ENCODE results near the gene GALK1.
A peak's percentile ranks its signal among the peaks of the same experiment; 100 is the strongest.

Gene GALK1

GRCh38 chr17:75764417-75764710 lies 628 bp downstream of the GALK1 start:
- WGBS, 2 donors (ENCODE audit: extremely low coverage in 2 of 2, insufficient read length in 2 of 2, insufficient replicate concordance in 1 of 2) = no CpG with 5 or more reads among the region's 14 CpGs
- H3K27ac ChIP-seq (replicated peaks; ENCODE audit: low read length) = no peak overlapping the region

GRCh38 chr17:75763613-75764416 lies 1.2 kb downstream of the GALK1 start:
- Histone ChIP-seq H2BK15ac (ENCODE audit: low read length) (peak overlapping the region; percentile 57), H2BK5ac (ENCODE audit: low read length) (no peak overlapping the region), H3K27ac (replicated peaks; ENCODE audit: low read length) (no peak overlapping the region), H2BK12ac (ENCODE audit: low read length) (no peak overlapping the region), H3K4me3 (ENCODE audit: low read length in 2 of 2) (peak overlapping the region; percentile 54 to 86), H3K14ac (ENCODE audit: low read length) (peak overlapping the region; percentile 99), H3K18ac (ENCODE audit: low read length) (peak overlapping the region; percentile 98), H2AK5ac (ENCODE audit: low read depth, low read length) (peak overlapping the region; percentile 24), H3K27me3 (ENCODE audit: control insufficient read depth in 3 of 3, insufficient read depth in 3 of 3, low read depth in 1 of 3, low read length in 3 of 3) (no peaks in the 10 kb centered on the region), H3K9me3 (replicated peaks in 1 of 2; ENCODE audit: control insufficient read depth in 2 of 2, insufficient read depth in 1 of 2, low read depth in 1 of 2, low read length in 2 of 2) (no peaks in the 10 kb centered on the region), H3K9ac (ENCODE audit: low read depth, low read length, poor library complexity) (no peak overlapping the region), H3K4me2 (ENCODE audit: insufficient read depth, low read length, poor library complexity, severe bottlenecking) (peak overlapping the region; percentile 93), H3K4me1 (ENCODE audit: control insufficient read depth in 2 of 2, insufficient read depth in 1 of 2, low read depth in 1 of 2, low read length in 2 of 2) (peaks cover 5% of the 10 kb centered on the region in 2 donors), H4K91ac (ENCODE audit: low read depth, low read length, poor library complexity) (no peak overlapping the region), H3K4ac (ENCODE audit: low read length) (no peak overlapping the region), H2BK120ac (ENCODE audit: low read depth, low read length) (no peak overlapping the region), H3K23ac (ENCODE audit: low read depth, low read length, poor library complexity) (no peak overlapping the region), H2AFZ (ENCODE audit: low read length) (peak overlapping the region; percentile 99), H4K8ac (ENCODE audit: low read depth, low read length) (no peak overlapping the region), H3K79me1 (ENCODE audit: low read depth, low read length) (no peaks in the 10 kb centered on the region), H3K36me3 (replicated peaks in 1 of 2; ENCODE audit: control insufficient read depth in 2 of 2, insufficient read depth in 2 of 2, low read length in 2 of 2) (no peaks in the 10 kb centered on the region)
- no peak for DNase-seq (ENCODE audit: low spot score)
- no CpG with 5 or more reads among the region's 16 CpGs for WGBS, 2 donors (ENCODE audit: extremely low coverage in 2 of 2, insufficient read length in 2 of 2, insufficient replicate concordance in 1 of 2)

More at GRCh38 chr17:75764417-75764710, 628 bp downstream of the GALK1 start:
- Histone ChIP-seq H3K79me1 (ENCODE audit: low read depth, low read length) (no peaks in the 10 kb centered on the region), H3K9me3 (replicated peaks in 1 of 2; ENCODE audit: control insufficient read depth in 2 of 2, insufficient read depth in 1 of 2, low read depth in 1 of 2, low read length in 2 of 2) (no peaks in the 10 kb centered on the region), H3K4ac (ENCODE audit: low read length) (no peak overlapping the region), H3K14ac (ENCODE audit: low read length) (peak overlapping the region; percentile 99), H4K91ac (ENCODE audit: low read depth, low read length, poor library complexity) (no peak overlapping the region), H3K9ac (ENCODE audit: low read depth, low read length, poor library complexity) (peak overlapping the region; percentile 96), H2BK120ac (ENCODE audit: low read depth, low read length) (no peak overlapping the region), H4K8ac (ENCODE audit: low read depth, low read length) (no peak overlapping the region), H3K18ac (ENCODE audit: low read length) (peak overlapping the region; percentile 98), H3K36me3 (replicated peaks in 1 of 2; ENCODE audit: control insufficient read depth in 2 of 2, insufficient read depth in 2 of 2, low read length in 2 of 2) (no peaks in the 10 kb centered on the region), H2BK5ac (ENCODE audit: low read length) (no peak overlapping the region), H3K27me3 (ENCODE audit: control insufficient read depth in 3 of 3, insufficient read depth in 3 of 3, low read depth in 1 of 3, low read length in 3 of 3) (no peaks in the 10 kb centered on the region), H2AK5ac (ENCODE audit: low read depth, low read length) (peak overlapping the region; percentile 24), H3K23ac (ENCODE audit: low read depth, low read length, poor library complexity) (peak overlapping the region; percentile 78), H3K4me2 (ENCODE audit: insufficient read depth, low read length, poor library complexity, severe bottlenecking) (peak overlapping the region; percentile 93), H2BK12ac (ENCODE audit: low read length) (no peak overlapping the region), H2BK15ac (ENCODE audit: low read length) (peak overlapping the region; percentile 25), H2AFZ (ENCODE audit: low read length) (peak overlapping the region; percentile 99), H3K4me3 (ENCODE audit: low read length in 2 of 2) (peak overlapping the region; percentile 54 to 86), H3K4me1 (ENCODE audit: control insufficient read depth in 2 of 2, insufficient read depth in 1 of 2, low read depth in 1 of 2, low read length in 2 of 2) (peaks cover 5% of the 10 kb centered on the region in 2 donors)
- DNase-seq (ENCODE audit: low spot score) = no peak

DNA sequence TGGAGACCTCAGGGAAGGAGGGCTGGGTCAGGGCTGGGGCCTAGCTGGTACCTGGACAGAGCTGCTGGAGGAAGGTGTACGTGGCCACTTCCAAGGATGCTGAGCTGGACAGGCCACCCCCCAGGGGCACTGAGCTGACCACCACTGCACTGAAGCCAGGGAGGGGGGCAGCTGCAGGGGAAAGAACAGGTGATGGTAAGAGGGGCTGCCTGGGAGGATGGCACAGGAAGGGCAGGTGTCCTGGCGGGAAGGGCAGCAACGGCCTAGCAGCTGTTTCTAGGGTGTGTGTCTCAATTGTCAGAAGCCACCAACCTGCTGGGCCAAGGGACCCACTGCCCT lies 1.8 kb downstream of the GALK1 start:
- H2BK15ac ChIP-seq (ENCODE audit: low read length) = peak overlapping the region; percentile 57
- no peaks in the 10 kb centered on the region for H3K36me3 ChIP-seq (replicated peaks in 1 of 2; ENCODE audit: control insufficient read depth in 2 of 2, insufficient read depth in 2 of 2, low read length in 2 of 2)
- H3K18ac ChIP-seq (ENCODE audit: low read length) = peak overlapping the region; percentile 36
- H2BK12ac ChIP-seq (ENCODE audit: low read length) = peak overlapping the region; percentile 43
- no peak overlapping the region for H3K27ac ChIP-seq (replicated peaks; ENCODE audit: low read length)
- no peak overlapping the region for H3K4ac ChIP-seq (ENCODE audit: low read length)
- no peaks in the 10 kb centered on the region for H3K79me1 ChIP-seq (ENCODE audit: low read depth, low read length)
- WGBS, 2 donors (ENCODE audit: extremely low coverage in 2 of 2, insufficient read length in 2 of 2, insufficient replicate concordance in 1 of 2) = no CpG with 5 or more reads among the region's 3 CpGs
- peak overlapping the region; percentile 75 for H2BK5ac ChIP-seq (ENCODE audit: low read length)
- H3K4me3 ChIP-seq (ENCODE audit: low read length in 2 of 2) = no peak overlapping the region
- no peak overlapping the region for H3K14ac ChIP-seq (ENCODE audit: low read length)
- H2AK5ac ChIP-seq (ENCODE audit: low read depth, low read length) = peak overlapping the region; percentile 91
- no peaks in the 10 kb centered on the region for H3K9me3 ChIP-seq (replicated peaks in 1 of 2; ENCODE audit: control insufficient read depth in 2 of 2, insufficient read depth in 1 of 2, low read depth in 1 of 2, low read length in 2 of 2)
- no peak overlapping the region for H3K4me2 ChIP-seq (ENCODE audit: insufficient read depth, low read length, poor library complexity, severe bottlenecking)
- no peaks in the 10 kb centered on the region for H3K27me3 ChIP-seq (ENCODE audit: control insufficient read depth in 3 of 3, insufficient read depth in 3 of 3, low read depth in 1 of 3, low read length in 3 of 3)
- peaks cover 5% of the 10 kb centered on the region in 2 donors for H3K4me1 ChIP-seq (ENCODE audit: control insufficient read depth in 2 of 2, insufficient read depth in 1 of 2, low read depth in 1 of 2, low read length in 2 of 2)
- H4K8ac ChIP-seq (ENCODE audit: low read depth, low read length) = no peak overlapping the region
- no peak for DNase-seq (ENCODE audit: low spot score)
- H2AFZ ChIP-seq (ENCODE audit: low read length) = no peak overlapping the region
- H2BK120ac ChIP-seq (ENCODE audit: low read depth, low read length) = no peak overlapping the region
- no peak overlapping the region for H3K9ac ChIP-seq (ENCODE audit: low read depth, low read length, poor library complexity)
- H3K23ac ChIP-seq (ENCODE audit: low read depth, low read length, poor library complexity) = no peak overlapping the region
- no peak overlapping the region for H4K91ac ChIP-seq (ENCODE audit: low read depth, low read length, poor library complexity)

- H3K27ac ChIP-seq (replicated peaks; ENCODE audit: low read length) = no peak overlapping the region
- no peak overlapping the region for H3K9ac ChIP-seq (ENCODE audit: low read depth, low read length, poor library complexity)
- H4K8ac ChIP-seq (ENCODE audit: low read depth, low read length) = no peak overlapping the region
- H2BK12ac ChIP-seq (ENCODE audit: low read length) = peak overlapping the region; percentile 43
- DNase-seq (ENCODE audit: low spot score) = no peak
- no peaks in the 10 kb centered on the region for H3K79me1 ChIP-seq (ENCODE audit: low read depth, low read length)
- no peaks in the 10 kb centered on the region for H3K9me3 ChIP-seq (replicated peaks in 1 of 2; ENCODE audit: control insufficient read depth in 2 of 2, insufficient read depth in 1 of 2, low read depth in 1 of 2, low read length in 2 of 2)
- H2BK15ac ChIP-seq (ENCODE audit: low read length) = peak overlapping the region; percentile 57
- H2AK5ac ChIP-seq (ENCODE audit: low read depth, low read length) = peak overlapping the region; percentile 91
- no CpG with 5 or more reads among the region's 27 CpGs for WGBS, 2 donors (ENCODE audit: extremely low coverage in 2 of 2, insufficient read length in 2 of 2, insufficient replicate concordance in 1 of 2)
- no peak overlapping the region for H4K91ac ChIP-seq (ENCODE audit: low read depth, low read length, poor library complexity)
- H3K27me3 ChIP-seq (ENCODE audit: control insufficient read depth in 3 of 3, insufficient read depth in 3 of 3, low read depth in 1 of 3, low read length in 3 of 3) = no peaks in the 10 kb centered on the region
- no peak overlapping the region for H3K18ac ChIP-seq (ENCODE audit: low read length)
- H2BK5ac ChIP-seq (ENCODE audit: low read length) = peak overlapping the region; percentile 75
- H2BK120ac ChIP-seq (ENCODE audit: low read depth, low read length) = no peak overlapping the region
- peaks cover 5% of the 10 kb centered on the region in 2 donors for H3K4me1 ChIP-seq (ENCODE audit: control insufficient read depth in 2 of 2, insufficient read depth in 1 of 2, low read depth in 1 of 2, low read length in 2 of 2)
- no peak overlapping the region for H3K4me3 ChIP-seq (ENCODE audit: low read length in 2 of 2)
- no peak overlapping the region for H3K23ac ChIP-seq (ENCODE audit: low read depth, low read length, poor library complexity)
- H3K4ac ChIP-seq (ENCODE audit: low read length) = no peak overlapping the region
- H3K36me3 ChIP-seq (replicated peaks in 1 of 2; ENCODE audit: control insufficient read depth in 2 of 2, insufficient read depth in 2 of 2, low read length in 2 of 2) = no peaks in the 10 kb centered on the region
- no peak overlapping the region for H2AFZ ChIP-seq (ENCODE audit: low read length)
- H3K14ac ChIP-seq (ENCODE audit: low read length) = no peak overlapping the region
- H3K4me2 ChIP-seq (ENCODE audit: insufficient read depth, low read length, poor library complexity, severe bottlenecking) = no peak overlapping the region
These were observed 2.3 kb downstream of the GALK1 start for GRCh38 chr17:75762513-75763268.
